ENCODE results near the gene FGF18.

The FGF18 gene

GRCh38 chr5:171454549-171454948 is 35.1 kb downstream of the FGF18 start:
- no peak for DNase-seq (ENCODE audit: low spot score)
- Histone ChIP-seq H3K4me3 (no peak overlapping the region), H3K27ac (no peak overlapping the region)
- TF ChIP-seq CTCF (IDR thresholded peaks at IDR 0.05): no peak

GRCh38 chr5:171455522-171455921 is 36.1 kb downstream of the FGF18 start:
- DNase-seq (ENCODE audit: low spot score): no peak
- Histone ChIP-seq H3K4me3 (no peak overlapping the region), H3K27ac (no peak overlapping the region)
- no peak for TF ChIP-seq CTCF (IDR thresholded peaks at IDR 0.05)

- DNase-seq (ENCODE audit: low spot score): no peak
- Histone ChIP-seq H3K4me3 (no peak overlapping the region), H3K27ac (no peak overlapping the region)
- TF ChIP-seq CTCF (IDR thresholded peaks at IDR 0.05): no peak
Measured at GRCh38 chr5:171457208-171457981, 37.9 kb downstream of the FGF18 start.

GRCh38 chr5:171459839-171460238 is 40.4 kb downstream of the FGF18 start:
- H3K4me3 ChIP-seq: no peak overlapping the region
- H3K27ac ChIP-seq: no peak overlapping the region
- no peak for DNase-seq (ENCODE audit: low spot score)
- no peak for TF ChIP-seq CTCF (IDR thresholded peaks at IDR 0.05)

DNA sequence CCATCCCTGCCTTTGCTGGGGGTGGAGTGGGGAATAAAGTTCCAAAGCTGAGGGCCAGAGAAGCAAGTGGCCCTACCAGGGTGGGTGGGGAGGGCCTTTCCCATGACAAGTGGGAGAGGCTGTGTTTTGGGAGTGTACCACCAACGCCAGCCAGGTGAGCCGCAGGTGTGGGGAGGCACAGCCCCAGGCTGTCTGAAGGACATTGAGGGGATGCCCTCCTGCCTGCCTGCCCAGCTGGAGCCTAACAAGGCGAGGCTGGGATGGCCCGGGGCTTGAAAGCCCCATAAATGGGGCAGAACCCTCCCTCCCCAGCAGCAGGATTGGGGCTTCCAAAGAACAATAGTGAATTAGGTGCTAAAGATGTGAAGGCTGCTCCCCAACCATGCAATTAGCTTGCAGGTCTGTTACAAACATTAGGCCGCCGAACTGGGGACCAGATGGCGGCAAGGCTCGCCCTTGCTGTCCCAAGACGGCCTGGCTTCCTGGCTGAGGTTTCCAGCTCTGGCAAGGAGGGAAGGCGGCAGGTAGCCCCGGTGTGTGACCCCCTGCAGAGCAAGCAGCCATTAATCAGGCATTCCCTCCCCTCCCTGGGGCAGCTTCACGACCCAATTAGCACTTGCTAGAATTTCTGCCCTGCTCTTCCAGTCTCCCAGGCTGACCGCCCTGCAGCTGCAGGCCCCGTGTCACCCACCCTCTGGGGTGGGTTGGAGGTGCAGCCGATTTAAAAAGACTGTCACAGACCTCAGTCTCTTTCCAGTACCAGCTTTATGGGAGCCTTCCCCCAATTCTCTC is 42.9 kb downstream of the FGF18 start:
- no peak for DNase-seq (ENCODE audit: low spot score)
- H3K27ac ChIP-seq: no peak overlapping the region
- no peak for TF ChIP-seq CTCF (IDR thresholded peaks at IDR 0.05)
- H3K4me3 ChIP-seq: no peak overlapping the region

DNA sequence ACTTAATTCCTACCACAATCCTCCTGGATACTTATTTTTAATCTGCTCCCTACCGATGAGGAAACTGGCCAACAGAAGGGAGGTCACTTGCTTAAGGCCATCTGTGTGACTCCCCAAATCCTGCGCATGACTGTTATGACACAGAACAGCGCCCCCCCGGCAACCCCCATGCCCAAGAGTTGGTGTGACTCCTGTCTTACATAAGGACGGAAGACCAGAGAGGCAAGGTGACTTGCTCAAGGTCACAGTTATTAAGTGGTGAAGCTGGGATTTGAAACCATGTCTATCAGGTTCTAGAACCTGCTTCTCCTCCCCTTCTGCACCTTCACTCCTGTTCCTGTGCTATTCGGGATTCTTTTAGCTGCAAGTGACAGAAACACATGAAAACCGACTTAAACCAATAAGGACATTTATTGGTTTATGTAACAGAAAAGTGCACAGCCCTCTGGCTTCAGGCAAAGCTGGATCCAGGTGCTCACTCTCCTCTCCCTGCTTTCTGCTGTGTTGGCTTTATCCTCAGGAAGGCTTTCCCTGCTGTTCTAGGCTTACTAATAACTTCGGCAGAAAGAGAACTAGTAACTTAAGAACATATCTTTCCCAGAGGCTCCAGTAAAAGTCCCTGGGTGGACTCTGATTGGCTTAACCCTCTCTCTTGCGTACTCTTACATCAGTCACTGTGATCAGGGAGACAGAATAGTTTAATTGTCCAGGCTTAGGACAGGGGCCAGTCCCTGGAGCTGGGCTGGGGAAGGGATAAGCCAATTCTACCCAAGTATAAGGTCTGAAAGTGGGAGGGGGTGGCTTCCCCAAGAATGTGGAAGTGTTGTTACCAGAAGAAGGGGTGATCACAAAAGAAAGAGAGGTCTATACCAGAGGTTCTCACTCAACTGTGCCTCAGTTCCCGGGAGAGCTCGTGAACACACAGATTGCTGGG is 43.7 kb downstream of the FGF18 start:
- no peak overlapping the region for H3K27ac ChIP-seq
- no peak for TF ChIP-seq CTCF (IDR thresholded peaks at IDR 0.05)
- no peak for DNase-seq (ENCODE audit: low spot score)
- no peak overlapping the region for H3K4me3 ChIP-seq

Measured in coronary artery (tissue), 2 donors.